ENCODE measurements around the gene TBC1D10A. TPM values are rescaled to one million over a fixed set of nuclear protein-coding genes. Genes with fewer than 3 reads are reported as not detected.

TBC1D10A gene
- total and polyA plus RNA-seq, 2 experiments from 2014 or later: 3.3 to 8.8 TPM

DNA sequence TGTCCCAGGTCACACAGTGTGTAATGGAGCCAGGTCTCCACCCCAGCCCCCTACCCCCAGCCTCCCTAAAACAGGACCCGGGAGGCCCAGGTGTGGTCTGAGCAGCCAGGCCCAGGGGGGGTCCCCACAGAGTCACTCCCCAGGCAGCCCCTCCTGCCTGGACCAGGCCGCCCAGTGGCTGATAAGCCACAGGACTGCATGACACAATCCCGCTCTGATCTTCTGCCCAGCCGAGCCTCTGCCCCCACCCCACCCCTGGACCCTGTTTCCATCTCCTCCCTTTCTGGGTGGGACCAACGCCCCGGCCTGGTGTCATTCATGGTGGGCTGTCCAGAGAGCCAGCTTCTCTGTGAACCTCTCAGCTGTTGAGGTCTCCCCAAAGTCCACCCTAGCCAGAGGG is 72.4 kb downstream of the TBC1D10A start (continued):
- TF ChIP-seq NANOG (IDR thresholded peaks at IDR 0.05; ENCODE audit: borderline replicate concordance) (no peak), POLR2AphosphoS5 (IDR thresholded peaks at IDR 0.05; ENCODE audit: low read depth) (no peak), STAT1 (IDR thresholded peaks at IDR 0.05; ENCODE audit: unreplicated experiment) (no peak), EZH2phosphoT487 (IDR thresholded peaks at IDR 0.05; ENCODE audit: unreplicated experiment) (no peak)
- TF ChIP-seq, protein P1, sequence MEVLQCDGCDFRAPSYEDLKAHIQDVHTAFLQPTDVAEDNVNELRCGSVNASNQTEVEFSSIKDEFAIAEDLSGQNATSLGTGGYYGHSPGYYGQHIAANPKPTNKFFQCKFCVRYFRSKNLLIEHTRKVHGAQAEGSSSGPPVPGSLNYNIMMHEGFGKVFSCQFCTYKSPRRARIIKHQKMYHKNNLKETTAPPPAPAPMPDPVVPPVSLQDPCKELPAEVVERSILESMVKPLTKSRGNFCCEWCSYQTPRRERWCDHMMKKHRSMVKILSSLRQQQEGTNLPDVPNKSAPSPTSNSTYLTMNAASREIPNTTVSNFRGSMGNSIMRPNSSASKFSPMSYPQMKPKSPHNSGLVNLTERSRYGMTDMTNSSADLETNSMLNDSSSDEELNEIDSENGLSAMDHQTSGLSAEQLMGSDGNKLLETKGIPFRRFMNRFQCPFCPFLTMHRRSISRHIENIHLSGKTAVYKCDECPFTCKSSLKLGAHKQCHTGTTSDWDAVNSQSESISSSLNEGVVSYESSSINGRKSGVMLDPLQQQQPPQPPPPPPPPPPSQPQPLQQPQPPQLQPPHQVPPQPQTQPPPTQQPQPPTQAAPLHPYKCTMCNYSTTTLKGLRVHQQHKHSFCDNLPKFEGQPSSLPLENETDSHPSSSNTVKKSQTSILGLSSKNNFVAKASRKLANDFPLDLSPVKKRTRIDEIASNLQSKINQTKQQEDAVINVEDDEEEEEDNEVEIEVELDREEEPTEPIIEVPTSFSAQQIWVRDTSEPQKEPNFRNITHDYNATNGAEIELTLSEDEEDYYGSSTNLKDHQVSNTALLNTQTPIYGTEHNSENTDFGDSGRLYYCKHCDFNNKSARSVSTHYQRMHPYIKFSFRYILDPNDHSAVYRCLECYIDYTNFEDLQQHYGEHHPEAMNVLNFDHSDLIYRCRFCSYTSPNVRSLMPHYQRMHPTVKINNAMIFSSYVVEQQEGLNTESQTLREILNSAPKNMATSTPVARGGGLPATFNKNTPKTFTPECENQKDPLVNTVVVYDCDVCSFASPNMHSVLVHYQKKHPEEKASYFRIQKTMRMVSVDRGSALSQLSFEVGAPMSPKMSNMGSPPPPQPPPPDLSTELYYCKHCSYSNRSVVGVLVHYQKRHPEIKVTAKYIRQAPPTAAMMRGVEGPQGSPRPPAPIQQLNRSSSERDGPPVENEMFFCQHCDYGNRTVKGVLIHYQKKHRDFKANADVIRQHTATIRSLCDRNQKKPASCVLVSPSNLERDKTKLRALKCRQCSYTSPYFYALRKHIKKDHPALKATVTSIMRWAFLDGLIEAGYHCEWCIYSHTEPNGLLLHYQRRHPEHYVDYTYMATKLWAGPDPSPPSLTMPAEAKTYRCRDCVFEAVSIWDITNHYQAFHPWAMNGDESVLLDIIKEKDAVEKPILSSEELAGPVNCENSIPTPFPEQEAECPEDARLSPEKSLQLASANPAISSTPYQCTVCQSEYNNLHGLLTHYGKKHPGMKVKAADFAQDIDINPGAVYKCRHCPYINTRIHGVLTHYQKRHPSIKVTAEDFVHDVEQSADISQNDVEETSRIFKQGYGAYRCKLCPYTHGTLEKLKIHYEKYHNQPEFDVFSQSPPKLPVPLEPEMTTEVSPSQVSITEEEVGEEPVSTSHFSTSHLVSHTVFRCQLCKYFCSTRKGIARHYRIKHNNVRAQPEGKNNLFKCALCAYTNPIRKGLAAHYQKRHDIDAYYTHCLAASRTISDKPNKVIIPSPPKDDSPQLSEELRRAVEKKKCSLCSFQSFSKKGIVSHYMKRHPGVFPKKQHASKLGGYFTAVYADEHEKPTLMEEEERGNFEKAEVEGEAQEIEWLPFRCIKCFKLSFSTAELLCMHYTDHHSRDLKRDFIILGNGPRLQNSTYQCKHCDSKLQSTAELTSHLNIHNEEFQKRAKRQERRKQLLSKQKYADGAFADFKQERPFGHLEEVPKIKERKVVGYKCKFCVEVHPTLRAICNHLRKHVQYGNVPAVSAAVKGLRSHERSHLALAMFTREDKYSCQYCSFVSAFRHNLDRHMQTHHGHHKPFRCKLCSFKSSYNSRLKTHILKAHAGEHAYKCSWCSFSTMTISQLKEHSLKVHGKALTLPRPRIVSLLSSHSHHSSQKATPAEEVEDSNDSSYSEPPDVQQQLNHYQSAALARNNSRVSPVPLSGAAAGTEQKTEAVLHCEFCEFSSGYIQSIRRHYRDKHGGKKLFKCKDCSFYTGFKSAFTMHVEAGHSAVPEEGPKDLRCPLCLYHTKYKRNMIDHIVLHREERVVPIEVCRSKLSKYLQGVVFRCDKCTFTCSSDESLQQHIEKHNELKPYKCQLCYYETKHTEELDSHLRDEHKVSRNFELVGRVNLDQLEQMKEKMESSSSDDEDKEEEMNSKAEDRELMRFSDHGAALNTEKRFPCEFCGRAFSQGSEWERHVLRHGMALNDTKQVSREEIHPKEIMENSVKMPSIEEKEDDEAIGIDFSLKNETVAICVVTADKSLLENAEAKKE (CRISPR knock-in tag; IDR thresholded peaks at IDR 0.05): no peak

DNA sequence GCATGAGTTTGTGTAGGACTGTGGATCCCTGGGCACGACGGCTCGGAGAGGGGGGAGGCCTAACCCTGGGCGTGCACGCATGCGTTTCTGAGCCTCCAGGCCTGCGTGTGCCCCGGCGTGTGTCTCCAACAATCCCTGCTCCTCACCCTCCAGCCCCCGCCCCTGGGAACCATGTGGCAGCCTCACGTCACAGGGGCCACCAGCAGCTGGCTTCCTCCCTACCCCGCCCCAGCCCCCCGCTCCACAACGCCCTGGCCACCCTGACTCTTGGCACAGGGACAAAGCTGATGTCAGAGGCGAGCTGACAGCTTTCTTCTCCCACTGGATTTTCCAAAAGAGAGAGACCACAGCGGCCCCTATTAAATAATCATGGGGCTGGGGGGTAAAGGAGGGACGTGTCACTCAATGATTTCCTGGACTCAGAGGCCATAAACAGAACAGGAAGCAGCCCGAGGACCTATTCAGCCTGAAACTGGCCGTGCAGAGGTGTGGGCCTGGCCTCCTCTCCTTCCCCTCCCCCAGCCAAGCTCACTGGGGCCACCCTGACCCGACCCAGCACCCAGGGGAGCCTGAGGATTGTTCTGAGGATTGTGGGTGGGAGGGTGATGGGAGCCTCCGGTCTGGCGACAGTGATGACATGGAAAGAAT is 73.4 kb downstream of the TBC1D10A start:
- H3K27me3 ChIP-seq (ENCODE audit: insufficient read depth): no peaks in the 10 kb centered on the region
- no peak overlapping the region for H3K27ac Mint-ChIP-seq
- no peaks in the 10 kb centered on the region for H3K79me2 ChIP-seq (replicated peaks; ENCODE audit: insufficient read depth)
- no peak overlapping the region; the same call in 2 of the 3 replicates for H3K4me3 Mint-ChIP-seq
- H3K4me1 Mint-ChIP-seq: peaks cover 40% of the 10 kb centered on the region
- H3F3A ChIP-seq (replicated peaks; ENCODE audit: low read depth): no peaks in the 10 kb centered on the region
- H3K4me2 ChIP-seq: no peak overlapping the region
- peaks cover 23% of the 10 kb centered on the region for H3K4me1 ChIP-seq (ENCODE audit: insufficient read depth)
- no peak for DNase-seq (ENCODE audit: low spot score)
- no peaks in the 10 kb centered on the region for H4K20me1 ChIP-seq (replicated peaks; ENCODE audit: insufficient read depth)
- H2AFZ ChIP-seq: no peak overlapping the region
- H3K36me3 Mint-ChIP-seq (ENCODE audit: low read depth): no peaks in the 10 kb centered on the region; the same call in 2 of the 3 replicates
- ATAC-seq: no peak
- no peak overlapping the region for H3K4me3 ChIP-seq
- peaks cover 16% of the 10 kb centered on the region for H3K27me3 Mint-ChIP-seq (ENCODE audit: insufficient read depth, low read depth, poor library complexity)
- H3K36me3 ChIP-seq (ENCODE audit: insufficient read depth): no peaks in the 10 kb centered on the region
- H3K27ac ChIP-seq (ENCODE audit: low read depth): no peak overlapping the region
- H3K9me3 Mint-ChIP-seq: no peaks in the 10 kb centered on the region
- no peaks in the 10 kb centered on the region for H3K9me2 ChIP-seq (ENCODE audit: insufficient read depth)
- TF ChIP-seq, protein P2, sequence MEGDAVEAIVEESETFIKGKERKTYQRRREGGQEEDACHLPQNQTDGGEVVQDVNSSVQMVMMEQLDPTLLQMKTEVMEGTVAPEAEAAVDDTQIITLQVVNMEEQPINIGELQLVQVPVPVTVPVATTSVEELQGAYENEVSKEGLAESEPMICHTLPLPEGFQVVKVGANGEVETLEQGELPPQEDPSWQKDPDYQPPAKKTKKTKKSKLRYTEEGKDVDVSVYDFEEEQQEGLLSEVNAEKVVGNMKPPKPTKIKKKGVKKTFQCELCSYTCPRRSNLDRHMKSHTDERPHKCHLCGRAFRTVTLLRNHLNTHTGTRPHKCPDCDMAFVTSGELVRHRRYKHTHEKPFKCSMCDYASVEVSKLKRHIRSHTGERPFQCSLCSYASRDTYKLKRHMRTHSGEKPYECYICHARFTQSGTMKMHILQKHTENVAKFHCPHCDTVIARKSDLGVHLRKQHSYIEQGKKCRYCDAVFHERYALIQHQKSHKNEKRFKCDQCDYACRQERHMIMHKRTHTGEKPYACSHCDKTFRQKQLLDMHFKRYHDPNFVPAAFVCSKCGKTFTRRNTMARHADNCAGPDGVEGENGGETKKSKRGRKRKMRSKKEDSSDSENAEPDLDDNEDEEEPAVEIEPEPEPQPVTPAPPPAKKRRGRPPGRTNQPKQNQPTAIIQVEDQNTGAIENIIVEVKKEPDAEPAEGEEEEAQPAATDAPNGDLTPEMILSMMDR (conservative IDR thresholded peaks at IDR 0.05; ENCODE audit: low read depth in 2 of 2): no peak
- no peak for TF ChIP-seq ZNF331 (CRISPR knock-in tag; IDR thresholded peaks at IDR 0.05; ENCODE audit: low read depth)
- TF ChIP-seq EZH2 (IDR thresholded peaks at IDR 0.05; ENCODE audit: low read depth, unreplicated experiment): no peak
- no peak for TF ChIP-seq JUNB (IDR thresholded peaks at IDR 0.05; ENCODE audit: unreplicated experiment)
- TF ChIP-seq POLR2AphosphoS5 (IDR thresholded peaks at IDR 0.05; ENCODE audit: low read depth): no peak
- TF ChIP-seq EZH2phosphoT487 (IDR thresholded peaks at IDR 0.05; ENCODE audit: unreplicated experiment): no peak
